NCI-H345 treated with DMSO at 0.1 percent for 48 hours (cell line): ENCODE results near the gene ZBBX.
A peak's percentile ranks its signal among the peaks of the same experiment; 100 is the strongest.
"Not testable (repeated sequence)": the region's sequence is repeated elsewhere in the genome, so short reads cannot be mapped to it uniquely, and the experiment has no call there.

Experiments used
- DNase-seq: peaks from one replicate; lab custom pipeline; 2025; ENCODE audit not compliant: unreplicated experiment; lab: John Stamatoyannopoulos, UW

The ZBBX gene

GRCh38 chr3:167380004-167380689, at the start of gene ZBBX:
TSS of gene ZBBX (minus strand) at chr3:167380297. CDS start at chr3:167372901, 7,396 bp downstream.
- DNase-seq: peak; percentile 57

- not testable (repeated sequence) for DNase-seq
Measured at GRCh38 chr3:167426962-167427361, 46.9 kb upstream of the ZBBX start.

GRCh38 chr3:167422396-167422795, 42.3 kb upstream of the ZBBX start:
- not testable (repeated sequence) for DNase-seq

GRCh38 chr3:167409611-167410010, 29.5 kb upstream of the ZBBX start:
- DNase-seq: no peak

GRCh38 chr3:167406876-167407492, 26.9 kb upstream of the ZBBX start:
- peak; percentile 1 for DNase-seq

- no peak for DNase-seq
Measured at GRCh38 chr3:167397826-167398225, 17.7 kb upstream of the ZBBX start.

GRCh38 chr3:167396075-167396474, 16.0 kb upstream of the ZBBX start:
- DNase-seq: no peak

GRCh38 chr3:167394003-167394402, 13.9 kb upstream of the ZBBX start:
- DNase-seq: no peak

- DNase-seq: no peak
Measured at GRCh38 chr3:167382155-167382554, 2.1 kb upstream of the ZBBX start.

GRCh38 chr3:167375478-167375877, 4.6 kb downstream of the ZBBX start:
- DNase-seq: no peak

GRCh38 chr3:167372138-167372537, 8.0 kb downstream of the ZBBX start:
- no peak for DNase-seq

GRCh38 chr3:167361948-167362347, 18.1 kb downstream of the ZBBX start:
- DNase-seq: no peak

- DNase-seq: no peak
Measured at GRCh38 chr3:167361306-167361705, 18.8 kb downstream of the ZBBX start.

- DNase-seq: no peak
Measured at GRCh38 chr3:167355446-167355845, 24.7 kb downstream of the ZBBX start.

GRCh38 chr3:167354751-167355150, 25.3 kb downstream of the ZBBX start:
- no peak for DNase-seq

GRCh38 chr3:167350245-167350862, 29.7 kb downstream of the ZBBX start:
- peak; percentile 19 for DNase-seq

GRCh38 chr3:167346171-167346570, 33.9 kb downstream of the ZBBX start:
- DNase-seq: no peak

- DNase-seq: no peak
Measured at GRCh38 chr3:167330993-167331785, 48.9 kb downstream of the ZBBX start.

- no peak for DNase-seq
Measured at GRCh38 chr3:167323572-167323971, 56.5 kb downstream of the ZBBX start.

- no peak for DNase-seq
Measured at GRCh38 chr3:167318996-167319615, 61.0 kb downstream of the ZBBX start.

GRCh38 chr3:167318306-167318705, 61.8 kb downstream of the ZBBX start:
- no peak for DNase-seq
